T-cell (primary cell): Measurements from ENCODE around the gene SPPL3. TPM values are rescaled to one million over a fixed set of nuclear protein-coding genes. Genes with fewer than 3 reads are reported as not detected.

Experiments used
- ATAC-seq, 4 experiments: fragments of 200-7000 bp in 3 of 4; fragments of 150-1000 bp in 1 of 4; cut with Tn5 transposase; replicated peaks in 1 of 4; 1 replicate in 3 of 4; 2 replicates in 1 of 4; pipeline ENCODE4 v1.10.0; 2021; ENCODE audit warnings: moderate library complexity in 3 of 4, mild to moderate bottlenecking in 2 of 4, moderate number of reproducible peaks in 1 of 4
- CTCF ChIA-PET, 2 donors: fragments of 300-600 bp; sonication (Branson Sonifier 250); formaldehyde crosslinking; loops; one replicate each; lab custom pipeline; 2022; ENCODE audit warnings: antibody characterized with exemption in 2 of 2; lab: Charles Lee
- POLR2A ChIA-PET, 2 donors: fragments of 300-600 bp; sonication (Branson Sonifier 250); formaldehyde crosslinking; loops; one replicate each; lab custom pipeline; 2022; ENCODE audit warnings: antibody characterized with exemption in 2 of 2; lab: Charles Lee
- DNase-seq, 35 experiments: peaks; one replicate each; pipeline versions ENCODE4 v3.0.0 to v3.0.0-alpha.2; 2013 to 2023
- H3K27ac ChIP-seq: one replicate; pipeline ENCODE4 v1.5.1; 2013; ENCODE audit warnings: low read length
- H3K27me3 ChIP-seq, 2 experiments: replicated peaks in 1 of 2; 1 replicate in 1 of 2; 2 replicates in 1 of 2; pipeline versions ENCODE4 v1.6.1 to v1.7.0; 2013; ENCODE audit warnings: low read length in 1 of 2, mixed read lengths in 1 of 2; ENCODE audit not compliant: control insufficient read depth in 2 of 2, insufficient read depth in 2 of 2; ENCODE audit errors: extremely low read depth in 1 of 2
- H3K36me3 ChIP-seq, 2 donors: 1 replicate in 1 of 2; 2 replicates in 1 of 2; pipeline versions ENCODE4 v1.6.1 to v1.7.0; 2013; ENCODE audit warnings: low read length in 1 of 2; ENCODE audit not compliant: control insufficient read depth in 2 of 2, insufficient read depth in 1 of 2; ENCODE audit errors: extremely low read depth in 1 of 2
- H3K4me1 ChIP-seq, 2 experiments: 1 replicate in 1 of 2; 2 replicates in 1 of 2; pipeline versions ENCODE4 v1.6.1 to v1.7.0; 2013; ENCODE audit warnings: low read length in 2 of 2, mixed read lengths in 1 of 2; ENCODE audit not compliant: insufficient read depth in 2 of 2, control insufficient read depth in 1 of 2; ENCODE audit errors: extremely low read depth in 1 of 2
- H3K4me3 ChIP-seq, 2 donors: 1 replicate in 1 of 2; 2 replicates in 1 of 2; pipeline versions ENCODE4 v1.5.1 to v1.7.0; 2013; ENCODE audit warnings: mild to moderate bottlenecking in 2 of 2, low read length in 1 of 2, moderate library complexity in 1 of 2; ENCODE audit not compliant: control insufficient read depth in 1 of 2; ENCODE audit errors: extremely low read depth in 1 of 2
- H3K9me3 ChIP-seq: 2 replicates; pipeline ENCODE4 v1.7.0; 2013
- H3K27ac Mint-ChIP-seq, 2 donors: one replicate each; pipeline ENCODE4 v1.8.0; 2020 to 2021; ENCODE audit warnings: mild to moderate bottlenecking in 2 of 2, mixed read lengths in 2 of 2
- H3K27me3 Mint-ChIP-seq, 2 donors: one replicate each; pipeline ENCODE4 v1.8.0; 2021 to 2022; ENCODE audit warnings: mixed read lengths in 2 of 2
- H3K36me3 Mint-ChIP-seq: one replicate; pipeline ENCODE4 v1.8.0; 2021; ENCODE audit warnings: mixed read lengths
- H3K4me1 Mint-ChIP-seq, 3 donors: one replicate each; pipeline ENCODE4 v1.8.0; 2020 to 2022; ENCODE audit warnings: mixed read lengths in 3 of 3, mild to moderate bottlenecking in 1 of 3
- H3K4me3 Mint-ChIP-seq, 3 donors: one replicate each; pipeline ENCODE4 v1.8.0; 2020 to 2022; ENCODE audit warnings: mild to moderate bottlenecking in 3 of 3, mixed read lengths in 3 of 3, moderate library complexity in 3 of 3
- H3K9me3 Mint-ChIP-seq, 3 donors: one replicate each; pipeline ENCODE4 v1.8.0; 2020 to 2022; ENCODE audit warnings: mixed read lengths in 3 of 3
- WGBS: methylation state at CpG from one replicate; pipeline ENCODE4 v1.1.5; 2013; ENCODE audit warnings: missing lambda C conversion rate; ENCODE audit not compliant: insufficient coverage; 5-methylcytosine and 5-hydroxymethylcytosine counted together
- total RNA-seq, 35 experiments: library from RNA in 6 of 35; stranded (reverse) in 6 of 35; fragments of 120-200 nt in 1 of 35; gene quantifications; one replicate each; pipeline versions ENCODE4 v1.2.1 to v1.2.4 and lab custom pipeline; 2013 to 2026

The SPPL3 gene
- total RNA-seq, 5 donors from 2014 or later (not counting 1 experiment from before 2014, with no cell fraction given) = 36.5 to 46.6 (median 41.8) TPM

- Mint-ChIP-seq H3K4me3 (no peak overlapping the region), H3K27ac (no peak overlapping the region), H3K9me3 (peaks cover 0 to 4% (median 0%) of the 10 kb centered on the region in 3 donors), H3K36me3 (peaks cover 3% of the 10 kb centered on the region), H3K4me1 (no peaks in the 10 kb centered on the region), H3K27me3 (peaks cover 0 to 4% of the 10 kb centered on the region in 2 donors)
- no peaks in the 10 kb centered on the region for H3K9me3 ChIP-seq
- no peak for DNase-seq
- no peak overlapping the region for H3K4me3 ChIP-seq
- H3K36me3 ChIP-seq = no peaks in the 10 kb centered on the region
- ChIA-PET POLR2A (interaction anchor here (0.6 to 0.7 kb wide), 2 partner anchors 170 to 1615 kb away, joined by 3 to 8 read pairs; no protein-coding TSS in a partner anchor), CTCF (interaction anchor here in 1 of 2 donors (0.6 kb wide), 1 partner anchor 311 kb away, joined by 7 read pairs; no protein-coding TSS in a partner anchor)
- no peaks in the 10 kb centered on the region for H3K4me1 ChIP-seq
- 91% methylated on average over 3 of the region's 5 CpGs for WGBS
- H3K27ac ChIP-seq = no peak overlapping the region
- ATAC-seq = no peak
- H3K27me3 ChIP-seq = no peaks in the 10 kb centered on the region
Observed at GRCh38 chr12:120749256-120749655, 154.9 kb downstream of the SPPL3 start.

GRCh38 chr12:120748242-120748641 lies 155.9 kb downstream of the SPPL3 start:
- H3K9me3 Mint-ChIP-seq = no peaks in the 10 kb centered on the region
- no peak for ATAC-seq
- no peak overlapping the region for H3K27ac Mint-ChIP-seq
- DNase-seq = peak in 1 of 35 experiments; percentile 19
- Histone ChIP-seq H3K4me3 (no peak overlapping the region), H3K27ac (no peak overlapping the region), H3K9me3 (no peaks in the 10 kb centered on the region), H3K36me3 (no peaks in the 10 kb centered on the region), H3K4me1 (no peaks in the 10 kb centered on the region), H3K27me3 (no peaks in the 10 kb centered on the region)
- H3K36me3 Mint-ChIP-seq = no peaks in the 10 kb centered on the region
- peaks cover 0 to 4% of the 10 kb centered on the region in 2 donors for H3K27me3 Mint-ChIP-seq
- CTCF ChIA-PET = interaction anchor here in 1 of 2 donors (0.6 kb wide), 1 partner anchor 138 kb away, joined by 9 read pairs; no protein-coding TSS in a partner anchor
- no peaks in the 10 kb centered on the region for H3K4me1 Mint-ChIP-seq
- 67% methylated on average over 3 of the region's 7 CpGs for WGBS
- no peak overlapping the region for H3K4me3 Mint-ChIP-seq
- POLR2A ChIA-PET = no interaction called here

- Histone ChIP-seq H3K27ac (no peak overlapping the region), H3K9me3 (no peaks in the 10 kb centered on the region), H3K27me3 (no peaks in the 10 kb centered on the region), H3K4me3 (no peak overlapping the region), H3K4me1 (no peaks in the 10 kb centered on the region), H3K36me3 (no peaks in the 10 kb centered on the region)
- POLR2A ChIA-PET = no interaction called here
- H3K27ac Mint-ChIP-seq = no peak overlapping the region
- ATAC-seq (no peak), DNase-seq (no peak)
- H3K9me3 Mint-ChIP-seq = no peaks in the 10 kb centered on the region
- H3K36me3 Mint-ChIP-seq = no peaks in the 10 kb centered on the region
- H3K4me1 Mint-ChIP-seq = no peaks in the 10 kb centered on the region
- 96% methylated on average over 11 of the region's 15 CpGs for WGBS
- H3K27me3 Mint-ChIP-seq = no peaks in the 10 kb centered on the region
- CTCF ChIA-PET = no interaction called here
- no peak overlapping the region for H3K4me3 Mint-ChIP-seq
Observed at GRCh38 chr12:120744922-120745493, 159.2 kb downstream of the SPPL3 start.

GRCh38 chr12:120741476-120742421 lies 162.4 kb downstream of the SPPL3 start:
- Mint-ChIP-seq H3K9me3 (no peaks in the 10 kb centered on the region), H3K4me1 (no peaks in the 10 kb centered on the region), H3K4me3 (no peak overlapping the region), H3K27ac (no peak overlapping the region), H3K27me3 (no peaks in the 10 kb centered on the region), H3K36me3 (no peaks in the 10 kb centered on the region)
- Histone ChIP-seq H3K27me3 (no peaks in the 10 kb centered on the region), H3K9me3 (no peaks in the 10 kb centered on the region), H3K27ac (no peak overlapping the region), H3K36me3 (peaks cover 3 to 4% of the 10 kb centered on the region in 2 donors), H3K4me1 (no peaks in the 10 kb centered on the region), H3K4me3 (no peak overlapping the region)
- DNase-seq = no peak
- no peak for ATAC-seq
- ChIA-PET POLR2A (interaction anchor here in 1 of 2 donors (0.6 kb wide), 1 partner anchor 153 kb away, joined by 3 read pairs; no protein-coding TSS in a partner anchor), CTCF (no interaction called here)
- 89% methylated on average over 29 of the region's 33 CpGs for WGBS

- DNase-seq = no peak
- Mint-ChIP-seq H3K27ac (no peak overlapping the region), H3K4me1 (no peaks in the 10 kb centered on the region), H3K36me3 (peaks cover 5% of the 10 kb centered on the region), H3K9me3 (no peaks in the 10 kb centered on the region), H3K4me3 (no peak overlapping the region), H3K27me3 (no peaks in the 10 kb centered on the region)
- Histone ChIP-seq H3K27ac (no peak overlapping the region), H3K36me3 (peaks cover 3 to 4% of the 10 kb centered on the region in 2 donors), H3K4me3 (no peak overlapping the region), H3K27me3 (no peaks in the 10 kb centered on the region), H3K4me1 (no peaks in the 10 kb centered on the region), H3K9me3 (no peaks in the 10 kb centered on the region)
- ChIA-PET CTCF (no interaction called here), POLR2A (no interaction called here)
- no peak for ATAC-seq
- WGBS = 93% methylated on average over 15 of the region's 15 CpGs
Observed at GRCh38 chr12:120740871-120741270, 163.3 kb downstream of the SPPL3 start.

GRCh38 chr12:120739821-120740613 lies 164.1 kb downstream of the SPPL3 start:
- ChIA-PET CTCF (interaction anchor here in 1 of 2 donors (0.7 kb wide), 1 partner anchor 388 kb away, joined by 3 read pairs; no protein-coding TSS in a partner anchor), POLR2A (no interaction called here)
- Mint-ChIP-seq H3K36me3 (peaks cover 5% of the 10 kb centered on the region), H3K27ac (no peak overlapping the region), H3K4me1 (no peaks in the 10 kb centered on the region), H3K9me3 (no peaks in the 10 kb centered on the region), H3K4me3 (no peak overlapping the region), H3K27me3 (no peaks in the 10 kb centered on the region)
- DNase-seq (no peak), ATAC-seq (no peak)
- H3K9me3 ChIP-seq = no peaks in the 10 kb centered on the region
- H3K27ac ChIP-seq = no peak overlapping the region
- no peak overlapping the region for H3K4me3 ChIP-seq
- 93% methylated on average over 16 of the region's 16 CpGs for WGBS
- no peaks in the 10 kb centered on the region for H3K27me3 ChIP-seq
- H3K36me3 ChIP-seq = peaks cover 3 to 4% of the 10 kb centered on the region in 2 donors
- no peaks in the 10 kb centered on the region for H3K4me1 ChIP-seq
